IMR-90 (cell line): ENCODE data around the gene MCFD2. TPM values are rescaled to one million over a fixed set of nuclear protein-coding genes. Genes with fewer than 3 reads are reported as not detected.

Source experiments
- ATAC-seq: fragments of 200-7000 bp; cut with Tn5 transposase; 2 replicates; pipeline ENCODE4 v1.9.1; 2020; ENCODE audit warnings: low read depth, mild to moderate bottlenecking, moderate library complexity
- BruUV-seq: library from RNA; stranded (reverse); fragments of 400-500 nt; replicated peaks from 2 replicates; lab custom pipeline; 2021; lab: Mats Ljungman, UMichigan
- CTCF ChIA-PET: fragments of 300-600 bp; formaldehyde crosslinking; extraction: SDS; loops from one replicate; lab custom pipeline; 2021; ENCODE audit warnings: antibody characterized with exemption; lab: Yijun Ruan, JAX
- POLR2A ChIA-PET: fragments of 300-600 bp; sonication (Branson Sonifier 250); formaldehyde crosslinking; loops from one replicate; lab custom pipeline; 2022; ENCODE audit warnings: antibody characterized with exemption; ENCODE audit not compliant: unreplicated experiment; lab: Charles Lee
- DNase-seq: peaks from one replicate; pipeline ENCODE4 v3.0.0; 2013
- H2AFZ ChIP-seq: replicated peaks from 2 replicates; pipeline ENCODE3; 2013; ENCODE audit warnings: low read length, mild to moderate bottlenecking; ENCODE audit not compliant: poor library complexity
- H2AK5ac ChIP-seq: 2 replicates; pipeline ENCODE4 v1.6.1; 2013; ENCODE audit warnings: low read depth, low read length, inconsistent platforms
- H2AK9ac ChIP-seq: replicated peaks from 2 replicates; pipeline ENCODE3; 2013; ENCODE audit warnings: mild to moderate bottlenecking, low read depth, low read length, moderate library complexity; ENCODE audit not compliant: poor library complexity
- H2BK120ac ChIP-seq: 2 replicates; pipeline ENCODE4 v1.6.1; 2013; ENCODE audit warnings: low read depth, low read length, inconsistent platforms
- H2BK15ac ChIP-seq: 3 replicates; pipeline ENCODE4 v1.6.1; 2013; ENCODE audit warnings: low read depth, low read length, inconsistent platforms
- H2BK20ac ChIP-seq: 2 replicates; pipeline ENCODE4 v1.6.1; 2013; ENCODE audit warnings: low read depth, mild to moderate bottlenecking, inconsistent platforms, low read length, moderate library complexity
- H2BK5ac ChIP-seq: 2 replicates; pipeline ENCODE4 v1.6.1; 2013; ENCODE audit warnings: mild to moderate bottlenecking, low read depth, low read length, inconsistent platforms; ENCODE audit not compliant: poor library complexity, severe bottlenecking
- H3K14ac ChIP-seq: replicated peaks from 2 replicates; pipeline ENCODE4 v1.6.1; 2013; ENCODE audit warnings: low read depth, low read length, inconsistent platforms
- H3K18ac ChIP-seq: 2 replicates; pipeline ENCODE4 v1.6.1; 2013; ENCODE audit warnings: low read depth, low read length, control low read depth
- H3K23ac ChIP-seq: 2 replicates; pipeline ENCODE4 v1.6.1; 2013; ENCODE audit warnings: low read depth, low read length, inconsistent platforms
- H3K27ac ChIP-seq: 2 replicates; pipeline ENCODE4 v1.5.1; 2013; ENCODE audit warnings: mild to moderate bottlenecking, control low read depth, low read length; ENCODE audit not compliant: insufficient read depth
- H3K27me3 ChIP-seq: 2 replicates; pipeline ENCODE4 v1.6.1; 2013; ENCODE audit warnings: low read length; ENCODE audit not compliant: control insufficient read depth, insufficient read depth
- H3K36me3 ChIP-seq: 2 replicates; pipeline ENCODE4 v1.6.1; 2013; ENCODE audit warnings: low read length, mixed read lengths; ENCODE audit not compliant: control insufficient read depth, insufficient read depth
- H3K4ac ChIP-seq: 2 replicates; pipeline ENCODE4 v1.6.1; 2013; ENCODE audit warnings: low read depth, low read length, inconsistent platforms
- H3K4me1 ChIP-seq: 2 replicates; pipeline ENCODE4 v1.6.1; 2013; ENCODE audit warnings: low read length, mixed read lengths; ENCODE audit not compliant: control insufficient read depth, insufficient read depth
- H3K4me2 ChIP-seq: 2 replicates; pipeline ENCODE4 v1.6.1; 2013; ENCODE audit warnings: low read depth, mild to moderate bottlenecking, control low read depth, low read length, moderate library complexity
- H3K4me3 ChIP-seq: 2 replicates; pipeline ENCODE4 v1.5.1; 2013; ENCODE audit warnings: low read depth, mild to moderate bottlenecking, control low read depth, low read length, moderate library complexity; ENCODE audit not compliant: insufficient read depth
- H3K56ac ChIP-seq: 2 replicates; pipeline ENCODE4 v1.6.1; 2013; ENCODE audit warnings: low read length, inconsistent platforms; ENCODE audit not compliant: insufficient read depth; ENCODE audit errors: extremely low read depth
- H3K79me1 ChIP-seq, 2 experiments: 2 replicates each; pipeline ENCODE4 v1.6.1; 2013; ENCODE audit warnings: low read length in 2 of 2, inconsistent platforms in 1 of 2, low read depth in 1 of 2
- H3K9ac ChIP-seq: 2 replicates; pipeline ENCODE4 v1.6.1; 2013; ENCODE audit warnings: low read depth, low read length, control low read depth
- H3K9me1 ChIP-seq: 2 replicates; pipeline ENCODE4 v1.6.1; 2013; ENCODE audit warnings: low read length, inconsistent platforms; ENCODE audit not compliant: insufficient read depth
- H3K9me3 ChIP-seq: 2 replicates; pipeline ENCODE4 v1.6.1; 2013; ENCODE audit warnings: low read length; ENCODE audit not compliant: control insufficient read depth, insufficient read depth
- H4K20me1 ChIP-seq: 2 replicates; pipeline ENCODE4 v1.6.1; 2013; ENCODE audit warnings: low read length, inconsistent platforms; ENCODE audit not compliant: insufficient read depth
- H4K5ac ChIP-seq: 2 replicates; pipeline ENCODE4 v1.6.1; 2013; ENCODE audit warnings: mild to moderate bottlenecking, low read depth, low read length, control low read depth
- H4K8ac ChIP-seq, 2 experiments: 2 replicates each; pipeline ENCODE4 v1.6.1; 2013; ENCODE audit warnings: low read depth in 2 of 2, low read length in 2 of 2, control low read depth in 1 of 2, inconsistent platforms in 1 of 2
- H4K91ac ChIP-seq: 2 replicates; pipeline ENCODE4 v1.6.1; 2013; ENCODE audit warnings: low read depth, low read length, inconsistent platforms; ENCODE audit not compliant: insufficient read depth
- BHLHE40 ChIP-seq: fragments of 150-350 bp; IDR thresholded peaks from 2 replicates; pipeline ENCODE4 v1.6.1; 2016; ENCODE audit warnings: mild to moderate bottlenecking, low read depth, low read length
- CEBPB ChIP-seq: IDR thresholded peaks from 2 replicates; pipeline ENCODE4 v1.6.1; 2012; ENCODE audit warnings: low read depth, low read length, improper control_type of control experiment
- FOS ChIP-seq: fragments of 150-350 bp; IDR thresholded peaks from 2 replicates; pipeline ENCODE4 v1.6.1; 2016; ENCODE audit warnings: low read depth, low read length
- MAFK ChIP-seq: IDR thresholded peaks from 2 replicates; pipeline ENCODE4 v1.6.1; 2012; ENCODE audit warnings: low read depth, low read length, improper control_type of control experiment
- MAZ ChIP-seq: IDR thresholded peaks from 2 replicates; pipeline ENCODE4 v1.6.1; 2012; ENCODE audit warnings: low read depth, mild to moderate bottlenecking, low read length, improper control_type of control experiment, moderate library complexity, borderline replicate concordance
- MXI1 ChIP-seq: IDR thresholded peaks from 2 replicates; pipeline ENCODE4 v1.6.1; 2012; ENCODE audit warnings: low read depth, mild to moderate bottlenecking, low read length, moderate library complexity, borderline replicate concordance
- NFE2L2 ChIP-seq: fragments of 150-350 bp; IDR thresholded peaks from 2 replicates; pipeline ENCODE4 v1.6.1; 2016; ENCODE audit warnings: low read depth, mild to moderate bottlenecking, low read length
- POLR2A ChIP-seq: IDR thresholded peaks from 2 replicates; pipeline ENCODE4 v1.6.1; 2012; ENCODE audit warnings: mild to moderate bottlenecking, low read depth, low read length
- RCOR1 ChIP-seq: IDR thresholded peaks from 2 replicates; pipeline ENCODE4 v1.6.1; 2012; ENCODE audit warnings: mild to moderate bottlenecking, low read length, improper control_type of control experiment; ENCODE audit not compliant: insufficient replicate concordance
- RFX5 ChIP-seq: IDR thresholded peaks from 2 replicates; pipeline ENCODE4 v1.8.0; 2012; ENCODE audit warnings: low read depth, mild to moderate bottlenecking, low read length, moderate library complexity
- SMC3 ChIP-seq: fragments of 150-350 bp; IDR thresholded peaks from 2 replicates; pipeline ENCODE4 v1.6.1; 2016; ENCODE audit warnings: low read depth, mild to moderate bottlenecking, antibody characterized with exemption, low read length, moderate library complexity
- WGBS, 2 experiments: methylation state at CpG; one replicate each; pipeline versions ENCODE4 v1.1.5 to v1.1.7; 2013; ENCODE audit warnings: missing lambda C conversion rate in 2 of 2; ENCODE audit not compliant: insufficient read length in 1 of 2; ENCODE audit errors: extremely low coverage in 2 of 2; 5-methylcytosine and 5-hydroxymethylcytosine counted together
- dilution Hi-C: fragments of 300-500 bp; cut with HindIII; formaldehyde crosslinking; loops from one replicate; pipeline ENCODE4 v1.14.3; 2018; ENCODE audit warnings: low sequenced_read_pairs; ENCODE audit not compliant: unreplicated experiment
- in situ Hi-C: fragments of 300-500 bp; cut with MboI; formaldehyde crosslinking; loops from 3 replicates; pipeline ENCODE4 v1.14.3; 2019; ENCODE audit warnings: low sequenced_read_pairs, inconsistent platforms, mixed read lengths
- intact Hi-C: fragments of 100-400 bp; cut with micrococcal nuclease; formaldehyde crosslinking; loops from 2 replicates; pipeline ENCODE4 v1.10.0; 2022
- polyA plus RNA-seq, 3 experiments: library from polyadenylated mRNA; depleted of rRNA; stranded (reverse); fragments of >200 nt; gene quantifications; 2 replicates each; pipeline ENCODE4 v1.2.3, GENCODE V29; 2012; ENCODE audit warnings: low replicate concordance in 1 of 3
- total RNA-seq: library from RNA; depleted of rRNA; stranded (reverse); fragments of >200 nt; gene quantifications from 2 replicates; pipeline ENCODE4 v1.2.3, GENCODE V29; 2012
- TF ChIP-seq, protein P1 (sequence below): fragments of 150-350 bp; IDR thresholded peaks from 2 replicates; pipeline ENCODE4 v1.6.1; 2016; ENCODE audit warnings: low read depth, mild to moderate bottlenecking, low read length, moderate library complexity, borderline replicate concordance
- TF ChIP-seq, protein P2 (sequence below): fragments of 150-350 bp; IDR thresholded peaks from 2 replicates; pipeline ENCODE4 v1.6.1; 2017; ENCODE audit warnings: mild to moderate bottlenecking, antibody characterized with exemption, low read length, low read depth
- TF ChIP-seq, protein P3 (sequence below): conservative IDR thresholded peaks from 2 replicates; pipeline ENCODE4 v1.5.1; 2012; ENCODE audit warnings: mild to moderate bottlenecking, low read depth, low read length, improper control_type of control experiment

MCFD2 gene
- total and polyA plus RNA-seq, 2 of the 4 experiments (the other 2 are of a cell fraction) = 145 to 177 TPM

DNA sequence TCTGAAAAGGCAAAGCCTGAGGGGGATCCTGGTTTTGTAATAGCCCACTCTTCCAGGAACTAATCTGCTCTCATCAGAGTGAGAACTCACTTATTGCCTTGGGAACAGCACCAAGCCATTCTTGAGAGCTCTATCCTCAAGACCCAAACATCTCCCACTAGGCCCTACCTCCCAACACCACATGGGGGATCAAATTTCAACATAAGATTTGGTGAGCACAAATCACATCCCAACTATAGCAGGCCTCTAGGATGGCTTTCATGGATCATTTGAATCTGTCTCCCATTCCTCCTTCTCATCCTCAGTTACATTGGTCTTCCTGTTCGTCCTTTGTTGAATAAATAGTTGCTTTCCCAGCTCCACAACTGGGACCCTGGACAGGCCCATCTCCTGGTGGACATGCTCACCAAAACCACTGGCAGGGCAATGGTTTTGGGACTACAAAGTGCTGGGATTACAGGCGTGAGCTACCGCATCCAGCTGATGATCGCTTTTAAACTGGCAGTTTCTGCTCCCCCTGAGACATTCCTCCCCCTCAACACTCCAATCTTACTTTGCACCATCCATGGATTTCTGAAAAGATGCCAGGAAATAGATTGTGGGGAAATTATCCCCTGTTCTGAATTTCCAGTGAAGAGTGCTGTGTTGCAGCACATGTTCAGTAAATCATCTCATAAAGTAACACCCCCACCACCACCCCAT lies 42.6 kb downstream of the MCFD2 start:
- Histone ChIP-seq H3K4me2 (peak overlapping the region; percentile 13; the same call in 1 of the 2 replicates), H2BK15ac (peak overlapping the region; percentile 90), H3K27ac (peak overlapping the region; percentile 92), H4K8ac (peak overlapping the region; percentile 87 to 94), H2BK20ac (peak overlapping the region; percentile 99), H4K5ac (peak overlapping the region; percentile 92), H3K79me1 (peaks cover 6 to 69% of the 10 kb centered on the region in 2 experiments), H2AK9ac (peak overlapping the region; percentile 99), H3K36me3 (no peaks in the 10 kb centered on the region), H3K56ac (peak overlapping the region; percentile 78), H4K91ac (peak overlapping the region; percentile 98), H3K4me3 (no peak overlapping the region), H2BK120ac (peak overlapping the region; percentile 100), H3K27me3 (no peaks in the 10 kb centered on the region), H3K9ac (peak overlapping the region; percentile 35; the same call in 1 of the 2 replicates), H3K23ac (peak overlapping the region; percentile 95), H3K18ac (peak overlapping the region; percentile 87), H3K14ac (peak overlapping the region; percentile 96), H2AFZ (peak overlapping the region; percentile 76), H2BK5ac (peak overlapping the region; percentile 96), H3K9me1 (peaks cover 58% of the 10 kb centered on the region), H4K20me1 (no peaks in the 10 kb centered on the region), H3K4me1 (peaks cover 42% of the 10 kb centered on the region), H3K4ac (peak overlapping the region; percentile 98), H3K9me3 (no peaks in the 10 kb centered on the region), H2AK5ac (peak overlapping the region; percentile 97)
- BruUV-seq = no TSS peak
- DNase-seq (peak; percentile 33), ATAC-seq (peak; percentile 36)
- 80% methylated on average over 1 of the region's 4 CpGs; no CpG with 5 or more reads in 1 of the 2 experiments for WGBS, 2 experiments
- dilution Hi-C loops (no loop called here), intact Hi-C loops (loop anchor here (5.0 kb wide), 1 partner anchor 61 kb away; no protein-coding TSS in a partner anchor), in situ Hi-C loops (no loop called here)
- ChIA-PET CTCF (interaction anchor here (0.7 to 1.0 kb wide), 2 partner anchors 11 to 92 kb away, joined by 3 to 4 read pairs; no protein-coding TSS in a partner anchor), POLR2A (no interaction called here)
- no peak for TF ChIP-seq MAZ
- TF ChIP-seq RCOR1 = no peak
- TF ChIP-seq, protein P1, sequence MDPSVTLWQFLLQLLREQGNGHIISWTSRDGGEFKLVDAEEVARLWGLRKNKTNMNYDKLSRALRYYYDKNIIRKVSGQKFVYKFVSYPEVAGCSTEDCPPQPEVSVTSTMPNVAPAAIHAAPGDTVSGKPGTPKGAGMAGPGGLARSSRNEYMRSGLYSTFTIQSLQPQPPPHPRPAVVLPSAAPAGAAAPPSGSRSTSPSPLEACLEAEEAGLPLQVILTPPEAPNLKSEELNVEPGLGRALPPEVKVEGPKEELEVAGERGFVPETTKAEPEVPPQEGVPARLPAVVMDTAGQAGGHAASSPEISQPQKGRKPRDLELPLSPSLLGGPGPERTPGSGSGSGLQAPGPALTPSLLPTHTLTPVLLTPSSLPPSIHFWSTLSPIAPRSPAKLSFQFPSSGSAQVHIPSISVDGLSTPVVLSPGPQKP = no peak
- TF ChIP-seq CEBPB = no peak
- TF ChIP-seq, protein P2, sequence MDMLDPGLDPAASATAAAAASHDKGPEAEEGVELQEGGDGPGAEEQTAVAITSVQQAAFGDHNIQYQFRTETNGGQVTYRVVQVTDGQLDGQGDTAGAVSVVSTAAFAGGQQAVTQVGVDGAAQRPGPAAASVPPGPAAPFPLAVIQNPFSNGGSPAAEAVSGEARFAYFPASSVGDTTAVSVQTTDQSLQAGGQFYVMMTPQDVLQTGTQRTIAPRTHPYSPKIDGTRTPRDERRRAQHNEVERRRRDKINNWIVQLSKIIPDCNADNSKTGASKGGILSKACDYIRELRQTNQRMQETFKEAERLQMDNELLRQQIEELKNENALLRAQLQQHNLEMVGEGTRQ = no peak
- TF ChIP-seq POLR2A = no peak
- TF ChIP-seq SMC3 = no peak
- TF ChIP-seq NFE2L2 = no peak
- TF ChIP-seq RFX5 = no peak
- TF ChIP-seq, protein P3, sequence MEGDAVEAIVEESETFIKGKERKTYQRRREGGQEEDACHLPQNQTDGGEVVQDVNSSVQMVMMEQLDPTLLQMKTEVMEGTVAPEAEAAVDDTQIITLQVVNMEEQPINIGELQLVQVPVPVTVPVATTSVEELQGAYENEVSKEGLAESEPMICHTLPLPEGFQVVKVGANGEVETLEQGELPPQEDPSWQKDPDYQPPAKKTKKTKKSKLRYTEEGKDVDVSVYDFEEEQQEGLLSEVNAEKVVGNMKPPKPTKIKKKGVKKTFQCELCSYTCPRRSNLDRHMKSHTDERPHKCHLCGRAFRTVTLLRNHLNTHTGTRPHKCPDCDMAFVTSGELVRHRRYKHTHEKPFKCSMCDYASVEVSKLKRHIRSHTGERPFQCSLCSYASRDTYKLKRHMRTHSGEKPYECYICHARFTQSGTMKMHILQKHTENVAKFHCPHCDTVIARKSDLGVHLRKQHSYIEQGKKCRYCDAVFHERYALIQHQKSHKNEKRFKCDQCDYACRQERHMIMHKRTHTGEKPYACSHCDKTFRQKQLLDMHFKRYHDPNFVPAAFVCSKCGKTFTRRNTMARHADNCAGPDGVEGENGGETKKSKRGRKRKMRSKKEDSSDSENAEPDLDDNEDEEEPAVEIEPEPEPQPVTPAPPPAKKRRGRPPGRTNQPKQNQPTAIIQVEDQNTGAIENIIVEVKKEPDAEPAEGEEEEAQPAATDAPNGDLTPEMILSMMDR = no peak
- no peak for TF ChIP-seq FOS
- TF ChIP-seq MXI1 = no peak
- no peak for TF ChIP-seq MAFK
- no peak for TF ChIP-seq BHLHE40
